MCF 10A (cell line): ENCODE measurements around the gene CCDC88B. TPM values are rescaled to one million over a fixed set of nuclear protein-coding genes. Genes with fewer than 3 reads are reported as not detected.

Experiments
- BruUV-seq: library from RNA; stranded (reverse); fragments of 400-500 nt; replicated peaks from 2 replicates; lab custom pipeline; 2021; lab: Mats Ljungman, UMichigan
- CTCF ChIA-PET: fragments of 300-600 bp; sonication (Branson Sonifier 250); formaldehyde crosslinking; extraction: SDS; loops from one replicate; lab custom pipeline; 2021; ENCODE audit warnings: antibody characterized with exemption, inconsistent platforms; lab: Yijun Ruan, JAX
- POLR2A ChIA-PET: fragments of 300-600, 350-650 bp; sonication (Branson Sonifier 250); formaldehyde crosslinking; extraction: SDS; loops from one replicate; lab custom pipeline; 2020; ENCODE audit warnings: antibody characterized with exemption, inconsistent platforms; lab: Yijun Ruan, JAX
- DNase-seq: peaks from one replicate; pipeline ENCODE4 v3.0.0-alpha.2; 2018; ENCODE audit not compliant: unreplicated experiment
- H3K27ac Mint-ChIP-seq: one replicate; pipeline ENCODE4 v1.8.0; 2022; ENCODE audit warnings: mild to moderate bottlenecking, low read depth, mixed read lengths; ENCODE audit not compliant: unreplicated experiment
- H3K27me3 Mint-ChIP-seq: one replicate; pipeline ENCODE4 v1.8.0; 2022; ENCODE audit warnings: mixed read lengths; ENCODE audit not compliant: insufficient read depth, unreplicated experiment
- H3K36me3 Mint-ChIP-seq: one replicate; pipeline ENCODE4 v1.8.0; 2022; ENCODE audit warnings: mild to moderate bottlenecking, moderate library complexity, mixed read lengths; ENCODE audit not compliant: insufficient read depth, unreplicated experiment
- H3K4me1 Mint-ChIP-seq: one replicate; pipeline ENCODE4 v1.8.0; 2022; ENCODE audit warnings: mixed read lengths; ENCODE audit not compliant: insufficient read depth, unreplicated experiment
- H3K4me3 Mint-ChIP-seq: one replicate; pipeline ENCODE4 v1.8.0; 2022; ENCODE audit warnings: mild to moderate bottlenecking, moderate library complexity, mixed read lengths; ENCODE audit not compliant: unreplicated experiment
- H3K9me3 Mint-ChIP-seq: one replicate; pipeline ENCODE4 v1.8.0; 2022; ENCODE audit warnings: mixed read lengths; ENCODE audit not compliant: unreplicated experiment
- intact Hi-C: fragments of 100-400 bp; cut with micrococcal nuclease; formaldehyde crosslinking; loops from 2 replicates; pipeline ENCODE4 v1.14.1; 2022
- total RNA-seq: library from RNA; stranded (reverse); gene quantifications from 2 replicates; pipeline ENCODE4 v1.2.3, GENCODE V29; 2022
- TF ChIP-seq, protein P1 (sequence below): fragments of 200-600 bp; IDR thresholded peaks from one replicate; pipeline ENCODE4 v1.8.0; 2022; ENCODE audit warnings: antibody characterized with exemption, mild to moderate bottlenecking; ENCODE audit not compliant: unreplicated experiment

CCDC88B gene
- total RNA-seq, 1 experiment from 2014 or later, result 4.2 TPM

DNA sequence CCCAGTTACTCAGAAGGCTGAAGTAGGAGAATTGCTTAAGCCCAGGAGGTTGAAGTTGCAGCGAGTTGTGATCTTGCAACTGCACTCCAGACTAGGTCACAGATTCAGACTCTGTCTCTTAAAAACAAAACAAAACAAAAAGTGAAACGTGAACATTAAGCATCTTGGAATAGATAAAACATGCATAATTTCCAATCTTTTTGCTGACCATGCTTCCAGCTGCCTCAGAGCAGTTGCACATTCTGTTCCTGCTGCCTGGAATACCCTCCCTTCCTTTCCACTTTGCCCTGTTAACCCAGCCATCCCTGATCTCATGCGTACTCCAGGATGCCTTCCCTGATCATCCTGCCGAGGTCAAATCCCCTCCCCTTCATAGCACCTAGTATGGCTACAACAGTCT is 718 bp upstream of the CCDC88B start:
- TF ChIP-seq, protein P1, sequence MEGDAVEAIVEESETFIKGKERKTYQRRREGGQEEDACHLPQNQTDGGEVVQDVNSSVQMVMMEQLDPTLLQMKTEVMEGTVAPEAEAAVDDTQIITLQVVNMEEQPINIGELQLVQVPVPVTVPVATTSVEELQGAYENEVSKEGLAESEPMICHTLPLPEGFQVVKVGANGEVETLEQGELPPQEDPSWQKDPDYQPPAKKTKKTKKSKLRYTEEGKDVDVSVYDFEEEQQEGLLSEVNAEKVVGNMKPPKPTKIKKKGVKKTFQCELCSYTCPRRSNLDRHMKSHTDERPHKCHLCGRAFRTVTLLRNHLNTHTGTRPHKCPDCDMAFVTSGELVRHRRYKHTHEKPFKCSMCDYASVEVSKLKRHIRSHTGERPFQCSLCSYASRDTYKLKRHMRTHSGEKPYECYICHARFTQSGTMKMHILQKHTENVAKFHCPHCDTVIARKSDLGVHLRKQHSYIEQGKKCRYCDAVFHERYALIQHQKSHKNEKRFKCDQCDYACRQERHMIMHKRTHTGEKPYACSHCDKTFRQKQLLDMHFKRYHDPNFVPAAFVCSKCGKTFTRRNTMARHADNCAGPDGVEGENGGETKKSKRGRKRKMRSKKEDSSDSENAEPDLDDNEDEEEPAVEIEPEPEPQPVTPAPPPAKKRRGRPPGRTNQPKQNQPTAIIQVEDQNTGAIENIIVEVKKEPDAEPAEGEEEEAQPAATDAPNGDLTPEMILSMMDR, result no peak
- ChIA-PET POLR2A (interaction anchor here (15.4 kb wide), 1 partner anchor 21 kb away, joined by 285 read pairs; the partner anchor contains the start of genes PRDX5 and TRMT112), CTCF (interaction anchor here (0.6 to 11.4 kb wide), 2 partner anchors 15 to 150 kb away, joined by 3 to 135 read pairs; no protein-coding TSS in a partner anchor)
- Mint-ChIP-seq H3K4me3 (no peak overlapping the region), H3K4me1 (peaks cover 17% of the 10 kb centered on the region), H3K9me3 (no peaks in the 10 kb centered on the region), H3K27ac (peak overlapping the region; percentile 7), H3K27me3 (no peaks in the 10 kb centered on the region), H3K36me3 (no peaks in the 10 kb centered on the region)
- BruUV-seq, result no TSS peak
- intact Hi-C loops, result no loop called here
- DNase-seq, result no peak

DNA sequence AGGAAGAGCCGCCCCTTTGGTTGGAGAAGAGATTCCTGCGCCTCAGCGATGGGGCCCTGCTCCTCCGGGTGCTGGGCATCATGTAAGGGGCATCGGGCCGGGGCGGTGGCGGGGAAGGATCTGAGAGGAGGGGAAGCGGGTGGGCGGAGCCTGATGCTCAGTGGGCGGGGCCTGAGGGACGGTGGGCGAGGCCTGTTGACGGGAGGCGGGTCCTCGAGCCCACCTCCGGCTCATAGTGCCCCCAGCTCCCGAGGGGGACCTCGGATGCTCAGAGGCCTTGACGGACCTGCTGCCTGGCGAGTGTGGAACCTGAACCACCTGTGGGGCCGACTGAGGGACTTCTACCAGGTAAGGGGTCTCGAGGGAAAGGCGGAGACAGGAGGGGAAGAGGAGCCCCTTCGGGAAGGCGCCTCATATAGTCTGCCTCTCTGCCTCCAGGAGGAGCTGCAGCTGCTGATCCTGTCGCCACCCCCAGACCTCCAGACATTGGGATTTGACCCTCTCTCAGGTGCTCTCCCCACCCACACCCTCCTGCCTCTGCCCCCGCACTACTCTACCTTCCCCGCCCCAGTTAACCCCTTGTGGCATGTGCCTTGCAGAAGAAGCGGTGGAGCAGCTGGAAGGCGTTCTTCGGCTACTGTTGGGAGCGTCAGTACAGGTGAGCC is 799 bp downstream of the CCDC88B start:
- BruUV-seq, result no TSS peak
- Mint-ChIP-seq H3K4me3 (no peak overlapping the region), H3K27me3 (no peaks in the 10 kb centered on the region), H3K4me1 (peaks cover 10% of the 10 kb centered on the region), H3K27ac (no peak overlapping the region), H3K9me3 (no peaks in the 10 kb centered on the region), H3K36me3 (no peaks in the 10 kb centered on the region)
- ChIA-PET POLR2A (interaction anchor here (1.2 to 15.4 kb wide), 5 partner anchors 9 to 69 kb away, joined by 3 to 285 read pairs (median 11); partner anchors contain the start of genes PRDX5 and TRMT112), CTCF (interaction anchor here (0.6 to 4.2 kb wide), 11 partner anchors 8 to 433 kb away, joined by 3 to 58 read pairs (median 4); partner anchors contain the start of genes PRDX5 and TRMT112)
- intact Hi-C loops, result no loop called here
- no peak for DNase-seq
- TF ChIP-seq, protein P1, result no peak

DNA sequence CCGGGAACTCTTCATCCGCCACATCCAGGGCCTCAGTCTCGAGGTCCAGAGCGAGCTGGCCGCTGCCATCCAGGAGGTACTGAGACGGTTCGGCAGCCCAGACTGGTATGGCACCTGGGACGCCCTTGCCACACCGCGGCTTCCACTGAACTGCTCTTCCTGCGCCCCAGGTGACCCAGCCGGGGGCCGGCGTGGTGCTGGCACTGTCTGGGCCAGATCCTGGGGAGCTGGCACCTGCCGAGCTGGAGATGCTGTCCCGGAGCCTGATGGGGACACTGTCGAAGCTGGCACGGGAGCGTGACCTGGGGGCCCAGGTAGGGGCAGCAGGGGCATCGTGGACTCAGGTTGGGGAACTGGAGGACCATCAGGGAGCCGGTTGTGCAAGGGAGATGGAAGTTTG is 1.4 kb downstream of the CCDC88B start:
- ChIA-PET CTCF (interaction anchor here (0.6 to 4.2 kb wide), 11 partner anchors 8 to 432 kb away, joined by 3 to 58 read pairs (median 4); partner anchors contain the start of genes PRDX5 and TRMT112), POLR2A (interaction anchor here (1.7 to 15.4 kb wide), 5 partner anchors 9 to 71 kb away, joined by 4 to 285 read pairs (median 11); partner anchors contain the start of genes PRDX5 and TRMT112)
- no peaks in the 10 kb centered on the region for H3K36me3 Mint-ChIP-seq
- H3K27me3 Mint-ChIP-seq, result no peaks in the 10 kb centered on the region
- TF ChIP-seq, protein P1, result no peak
- H3K4me1 Mint-ChIP-seq, result peaks cover 9% of the 10 kb centered on the region
- intact Hi-C loops, result no loop called here
- H3K4me3 Mint-ChIP-seq, result peak overlapping the region; percentile 14
- DNase-seq, result no peak
- H3K9me3 Mint-ChIP-seq, result no peaks in the 10 kb centered on the region
- H3K27ac Mint-ChIP-seq, result no peak overlapping the region
- BruUV-seq, result no TSS peak
